ENCODE measurements around the gene CABLES2.

CABLES2 gene

DNA sequence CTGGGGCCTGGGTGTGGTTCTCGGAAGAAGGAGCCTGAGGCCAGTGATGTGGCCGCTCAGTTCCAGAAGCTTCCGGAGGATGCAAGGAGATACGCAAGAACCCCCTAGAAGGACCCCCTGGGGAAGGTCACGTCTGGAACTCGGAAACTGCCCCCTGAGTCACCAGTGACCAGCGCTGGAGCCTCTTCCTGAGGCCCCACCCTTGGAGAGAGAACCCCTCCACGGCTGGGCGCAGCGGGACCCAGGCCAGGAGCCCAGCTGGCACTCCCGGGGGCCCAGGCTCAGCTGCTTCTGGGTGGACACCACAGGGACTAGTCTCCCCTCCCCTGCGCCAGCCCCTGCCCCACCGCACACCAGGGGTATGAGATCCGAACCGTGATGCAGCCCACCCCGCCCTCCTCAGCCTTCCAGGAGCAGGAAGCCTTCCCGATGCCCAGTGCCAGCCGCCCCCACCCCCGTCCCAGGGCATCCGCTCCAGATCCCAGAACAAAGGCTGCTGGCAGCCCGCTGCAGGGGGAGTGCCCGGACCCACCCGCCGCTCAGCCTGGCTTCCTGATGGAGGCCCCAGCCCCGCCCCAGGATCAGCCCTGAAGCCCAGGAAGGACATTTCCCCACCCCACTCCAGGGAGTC is 47.5 kb downstream of the CABLES2 start:
- no peak for DNase-seq (ENCODE audit: low read depth)

DNA sequence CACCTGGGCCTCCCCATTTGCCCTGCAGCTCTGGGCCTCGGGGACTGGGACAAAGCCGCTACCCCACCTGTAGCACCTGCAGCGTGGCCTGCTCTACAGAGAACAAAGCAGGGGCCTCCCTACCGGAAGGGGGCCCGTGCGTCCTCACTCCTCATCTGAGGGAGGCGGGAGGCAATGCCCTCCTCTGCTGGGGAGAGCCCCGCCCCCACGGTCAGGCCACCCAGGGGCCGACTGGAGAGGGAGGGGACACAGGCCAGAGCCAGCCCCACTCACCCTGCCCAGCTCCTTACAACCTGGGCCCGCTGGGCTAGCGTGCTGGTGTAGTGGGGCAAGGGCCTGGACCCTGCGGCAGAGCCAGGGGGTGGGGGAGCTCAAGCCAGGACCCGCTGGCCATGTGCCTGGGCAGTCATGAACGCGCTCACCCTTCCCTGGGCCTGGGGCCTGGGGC is 48.0 kb downstream of the CABLES2 start:
- no peak for DNase-seq (ENCODE audit: low read depth)

DNA sequence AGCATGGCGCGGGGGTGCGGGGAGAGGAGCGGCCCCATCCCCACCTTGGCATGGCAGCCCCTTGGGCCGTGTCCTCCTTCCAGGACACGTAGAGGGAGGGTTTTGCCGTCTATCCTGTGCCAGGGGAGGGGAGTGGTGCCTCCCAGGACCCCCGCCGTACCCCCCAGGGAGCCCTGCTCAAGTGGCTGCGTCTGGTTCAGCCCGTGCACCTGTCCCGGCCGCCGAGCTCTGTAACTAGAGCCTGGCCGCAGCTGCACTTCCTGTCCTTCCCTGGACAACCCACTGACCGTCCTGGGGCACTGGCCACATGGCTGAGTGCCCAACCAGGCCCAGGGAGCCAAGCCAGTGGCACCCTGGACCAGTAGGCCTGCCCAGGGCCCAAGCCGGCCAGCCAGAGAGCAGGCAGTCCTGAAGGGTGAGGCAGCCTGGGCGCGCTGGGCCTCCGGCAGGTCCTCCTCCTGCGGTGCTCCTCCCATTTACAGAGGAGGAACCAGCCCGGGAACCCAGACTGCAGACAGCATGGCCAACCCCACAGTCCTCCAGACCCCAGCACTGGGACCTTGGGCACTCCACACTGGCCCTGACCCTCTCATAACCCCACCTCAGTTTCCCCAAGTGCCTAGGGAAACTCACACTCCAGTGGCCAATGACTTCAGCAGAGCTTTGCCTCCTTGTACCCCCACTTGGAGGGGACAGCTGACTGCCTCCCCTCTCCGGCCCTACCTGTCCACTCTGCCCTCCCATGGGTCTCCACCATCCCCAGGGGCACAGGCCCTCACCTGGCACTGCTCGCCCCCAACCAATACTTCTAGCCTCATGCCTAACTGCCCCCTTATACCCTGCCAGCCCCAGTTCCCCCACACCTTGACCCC is 48.7 kb downstream of the CABLES2 start:
- DNase-seq (ENCODE audit: low read depth), result no peak

DNA sequence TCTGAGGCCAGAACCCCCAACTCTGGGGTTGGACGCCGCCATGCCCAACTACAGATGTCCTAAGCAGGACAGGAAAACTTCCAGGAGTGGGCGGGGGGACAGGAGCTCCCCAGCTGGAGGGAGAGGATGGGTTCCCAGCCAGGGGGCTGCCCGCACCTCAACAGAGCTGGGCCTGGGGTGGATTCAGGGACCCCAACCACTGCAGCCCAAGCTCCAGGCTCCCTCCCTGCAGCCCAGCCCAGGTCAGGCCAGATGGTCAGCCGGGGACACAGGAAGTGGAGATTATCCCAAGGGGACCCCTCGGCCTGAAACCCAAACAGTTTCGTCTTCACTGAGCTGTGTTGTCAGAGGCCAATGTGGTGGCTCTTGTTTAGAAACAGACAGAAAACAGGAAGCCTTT is 49.4 kb downstream of the CABLES2 start:
- no peak for DNase-seq (ENCODE audit: low read depth)

DNA sequence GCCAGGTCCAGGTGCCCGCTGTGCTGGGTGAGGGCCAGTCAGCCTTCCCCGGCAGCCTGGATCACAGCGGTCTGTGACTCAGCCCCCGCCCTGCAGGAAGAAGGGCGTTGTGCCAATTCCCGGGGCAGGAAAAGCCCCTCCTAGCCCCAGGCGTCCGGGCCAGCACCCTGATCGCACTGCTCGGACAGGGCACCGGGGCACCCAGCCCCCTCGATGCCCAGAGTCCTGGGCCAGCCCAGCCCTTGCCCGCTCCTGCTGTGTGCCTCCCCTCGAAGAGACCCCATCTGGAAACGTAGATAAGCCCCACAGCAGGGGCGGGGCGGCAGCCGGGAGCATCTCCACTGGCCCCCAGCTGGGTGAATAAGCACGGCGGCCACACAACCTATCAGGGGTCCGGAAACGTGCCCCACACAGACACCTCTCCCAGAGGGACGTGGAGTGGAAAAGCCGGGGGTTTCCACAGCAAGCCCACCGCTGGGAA is 49.9 kb downstream of the CABLES2 start:
- DNase-seq (ENCODE audit: low read depth), result peak; percentile 35

DNA sequence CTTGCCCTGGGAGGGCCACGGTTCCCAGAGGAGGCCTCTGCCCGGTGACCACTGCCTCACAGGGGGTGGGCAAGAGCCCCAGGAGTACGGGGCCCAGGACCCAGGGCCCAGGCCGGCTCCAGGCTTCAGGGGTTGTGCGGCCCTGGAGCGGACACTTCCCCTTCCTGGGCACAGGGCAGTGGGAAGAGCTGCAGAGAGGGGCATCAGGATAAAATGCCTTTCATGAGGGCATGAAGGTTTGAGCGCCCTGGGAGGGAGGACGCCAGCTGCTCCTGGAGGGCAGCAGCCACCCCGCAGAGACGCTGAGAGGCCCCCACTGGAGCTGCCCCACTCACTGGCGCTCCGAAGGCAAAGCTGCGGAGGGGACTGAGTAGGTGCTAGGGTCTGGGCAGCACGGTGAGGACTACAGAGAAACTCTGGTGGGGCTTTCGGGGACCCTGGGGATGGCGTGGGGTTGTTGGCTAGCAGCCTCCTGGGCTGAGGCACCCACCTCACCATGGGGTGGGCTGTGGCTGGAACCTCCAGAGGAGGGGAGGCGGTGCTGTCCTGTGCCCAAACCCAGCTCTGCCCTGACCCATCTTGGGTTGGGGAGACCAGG is 50.4 kb downstream of the CABLES2 start:
- DNase-seq (ENCODE audit: low read depth), result no peak

DNA sequence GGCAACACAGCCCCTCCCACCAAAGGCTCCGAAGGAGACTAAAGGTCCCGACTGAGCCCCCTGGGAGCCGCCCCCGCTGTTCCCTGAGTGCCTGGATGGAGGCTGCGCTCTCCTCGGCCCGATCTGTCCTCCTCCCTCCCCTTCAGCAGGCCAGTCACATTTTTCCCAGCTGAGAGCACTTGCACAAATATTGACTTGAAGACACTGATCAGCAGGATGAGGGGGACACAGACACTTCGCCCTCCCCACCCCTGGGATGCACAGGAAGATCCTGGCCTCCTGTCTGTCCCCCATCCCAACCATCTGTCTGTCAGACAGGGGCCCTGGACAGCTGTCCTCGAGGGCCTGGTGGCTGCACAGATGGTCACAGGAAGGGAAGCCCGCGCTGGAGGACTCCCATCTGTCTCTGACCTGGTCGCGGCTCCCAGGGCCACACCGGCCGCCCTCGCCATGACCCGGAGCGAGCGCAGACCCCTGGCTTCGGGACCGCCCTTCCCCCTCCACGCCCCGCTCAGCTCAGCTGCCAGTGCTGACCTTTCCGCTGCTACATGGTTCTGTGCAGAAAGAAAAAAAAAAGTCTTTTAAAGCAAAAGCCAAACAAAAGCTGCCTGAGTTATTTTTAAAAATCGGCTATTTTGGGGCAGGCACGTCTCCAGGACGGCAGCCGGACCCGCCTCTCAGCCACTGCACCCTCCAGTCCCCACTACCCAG is 51.1 kb downstream of the CABLES2 start:
- no peak for DNase-seq (ENCODE audit: low read depth)

DNA sequence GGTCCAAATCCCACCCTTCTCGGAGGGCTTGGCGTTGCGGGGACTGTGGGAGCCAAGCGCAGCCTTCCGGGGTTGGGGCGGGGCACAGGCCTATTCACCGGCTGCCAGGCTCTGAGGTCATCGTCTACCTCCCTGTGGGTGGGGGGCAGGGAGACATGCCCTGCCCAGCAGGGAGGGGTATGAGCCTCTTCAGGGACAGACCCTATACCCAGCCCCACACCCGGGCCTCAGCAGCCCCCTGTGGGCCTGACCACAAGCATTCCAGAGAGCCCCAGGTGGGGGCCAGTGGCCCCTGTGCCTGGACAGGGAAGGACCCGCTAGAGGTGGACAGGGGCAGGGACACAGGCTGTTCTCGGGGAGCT is 51.6 kb downstream of the CABLES2 start:
- peak; percentile 40 for DNase-seq (ENCODE audit: low read depth)

DNA sequence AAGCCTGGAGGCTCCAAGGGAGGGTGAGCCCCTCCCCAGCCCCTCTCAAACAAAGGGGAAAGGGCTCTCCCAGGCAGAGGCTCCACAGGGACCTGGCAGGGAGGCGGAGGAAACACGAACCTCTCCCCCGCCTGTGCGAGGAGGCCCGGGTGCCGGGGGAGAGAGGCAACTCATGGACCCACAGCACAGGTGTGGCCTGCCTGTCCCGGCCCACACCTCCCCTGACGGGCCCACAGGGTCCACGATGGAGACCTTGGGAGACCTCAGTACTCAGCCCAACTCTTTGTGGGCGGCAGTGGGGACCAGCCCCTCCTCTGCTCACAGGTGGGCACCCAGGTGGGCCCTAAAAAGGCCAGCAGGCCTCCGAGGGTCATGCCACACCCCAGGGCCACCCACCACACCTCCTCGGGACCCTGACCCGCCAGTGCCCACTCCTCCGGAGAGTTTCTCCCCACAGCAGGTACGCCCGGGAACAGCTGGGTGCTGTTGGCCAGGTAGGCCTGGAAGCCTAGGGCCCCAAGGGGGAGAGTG is 52.2 kb downstream of the CABLES2 start:
- no peak for DNase-seq (ENCODE audit: low read depth)

DNA sequence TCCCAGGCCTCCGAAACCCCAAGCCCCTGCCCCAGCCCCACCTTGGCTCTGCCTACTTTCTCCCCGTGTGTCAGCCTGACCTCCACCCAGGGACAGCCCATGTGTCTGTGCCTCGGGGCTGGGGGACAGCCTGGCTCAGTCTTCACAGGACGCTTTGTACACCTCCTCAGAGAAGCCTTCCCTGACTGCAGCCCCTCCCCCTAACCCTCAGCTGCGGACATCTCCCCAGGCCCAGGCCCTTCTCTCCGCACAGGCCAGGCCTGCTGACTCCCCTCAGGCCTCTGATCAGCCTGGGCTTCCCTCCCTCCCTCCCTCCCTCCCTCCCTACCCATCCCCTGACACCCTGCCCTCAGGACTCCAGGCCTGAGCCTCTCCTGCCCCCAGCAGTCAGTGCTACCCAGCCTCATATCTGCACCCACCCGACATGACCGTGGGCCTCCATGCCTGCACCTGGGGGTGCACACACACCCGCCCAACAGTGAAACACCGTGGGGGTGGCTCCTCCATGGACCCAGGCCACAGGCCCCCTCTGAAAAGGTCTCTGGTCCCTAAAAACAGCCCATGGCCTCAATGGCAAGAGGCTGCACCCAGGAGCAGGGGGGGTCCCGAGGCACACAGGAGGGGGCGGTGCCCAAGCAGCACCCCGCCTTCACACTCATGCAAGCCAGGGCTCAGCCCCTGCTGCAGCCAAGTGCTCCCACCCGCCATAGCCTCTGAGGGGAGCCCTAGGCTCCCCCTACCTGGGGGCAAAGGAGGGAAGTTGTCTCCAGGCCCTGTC is 52.9 kb downstream of the CABLES2 start:
- no peak for DNase-seq (ENCODE audit: low read depth)

DNA sequence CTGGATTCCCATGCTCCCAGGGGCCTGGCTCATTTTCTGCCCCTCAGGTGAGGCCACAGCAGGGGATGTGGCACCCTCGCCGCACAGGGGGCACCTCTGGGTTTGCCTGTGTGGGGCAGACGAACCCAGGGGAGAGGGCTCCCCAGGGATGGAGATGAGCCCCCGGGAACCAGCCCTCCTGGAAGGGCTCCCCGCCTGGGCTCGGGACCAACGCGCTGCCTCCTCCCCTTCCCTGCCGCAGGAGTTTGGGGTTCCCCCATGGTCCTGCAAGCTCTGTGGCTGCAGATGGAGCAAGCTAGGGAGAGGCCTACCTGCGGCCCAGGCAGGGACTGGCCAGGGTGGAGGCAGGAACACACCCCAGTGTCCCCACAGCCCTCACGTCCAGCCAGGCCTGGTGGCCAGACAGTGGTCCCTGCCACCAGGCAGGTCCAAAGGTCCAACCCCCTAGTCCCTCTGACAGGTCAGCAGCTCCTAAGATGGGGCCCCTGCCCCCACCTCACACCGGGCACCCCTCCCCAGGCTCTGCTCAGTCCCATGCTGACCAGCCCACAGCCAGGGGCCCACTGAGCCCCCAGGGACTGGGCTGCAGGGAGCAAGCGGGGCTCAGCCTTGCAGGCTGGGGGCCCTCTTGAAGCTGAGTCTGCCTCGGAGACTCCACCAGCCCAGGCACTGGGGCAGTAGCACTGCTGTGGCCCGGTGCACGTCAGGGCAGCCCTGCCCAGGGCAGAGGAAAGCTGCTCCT is 53.6 kb downstream of the CABLES2 start:
- no peak for DNase-seq (ENCODE audit: low read depth)

DNA sequence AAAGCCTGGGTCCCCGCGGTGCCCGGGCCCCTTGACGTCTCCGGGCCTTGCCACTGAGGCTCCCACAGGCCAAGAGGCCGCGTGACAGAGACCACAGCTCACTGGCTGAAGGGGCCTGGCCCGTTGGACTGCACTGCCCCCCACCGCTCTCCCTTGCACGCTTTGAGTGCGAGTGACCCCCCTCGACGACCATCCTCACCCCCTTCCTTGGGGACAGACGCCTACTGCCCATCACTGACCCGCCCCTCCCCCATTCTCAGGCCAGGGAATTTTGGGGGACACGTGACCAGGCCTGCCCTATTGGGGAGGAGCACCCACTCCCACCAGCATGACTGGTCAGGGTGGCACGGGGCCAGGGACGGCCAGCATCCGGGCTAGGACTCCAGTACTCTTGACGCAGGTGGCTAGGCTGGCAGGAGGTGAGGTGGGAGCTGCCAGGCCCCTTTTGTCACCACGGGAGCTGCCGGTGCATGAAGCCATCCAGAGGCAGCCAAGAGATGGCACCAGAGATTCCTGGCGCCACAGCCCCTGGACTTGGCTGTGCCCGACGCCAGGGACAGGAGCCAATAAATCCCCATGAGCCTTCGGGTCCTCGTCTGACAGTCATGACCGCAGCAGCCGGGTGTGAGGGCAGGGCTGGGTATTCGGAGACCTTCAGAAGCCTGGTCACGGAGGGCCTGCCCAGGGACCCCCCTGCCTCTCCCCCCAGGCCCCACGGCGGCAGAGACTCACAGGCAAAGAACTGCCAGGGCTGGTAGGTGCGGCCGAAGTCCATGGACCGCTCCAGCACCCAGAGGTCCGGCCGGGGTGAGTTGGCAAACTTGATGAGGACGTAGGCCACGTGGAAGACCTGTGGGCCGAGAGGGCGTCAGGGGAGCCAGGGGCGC is 54.4 kb downstream of the CABLES2 start:
- no peak for DNase-seq (ENCODE audit: low read depth)

DNA sequence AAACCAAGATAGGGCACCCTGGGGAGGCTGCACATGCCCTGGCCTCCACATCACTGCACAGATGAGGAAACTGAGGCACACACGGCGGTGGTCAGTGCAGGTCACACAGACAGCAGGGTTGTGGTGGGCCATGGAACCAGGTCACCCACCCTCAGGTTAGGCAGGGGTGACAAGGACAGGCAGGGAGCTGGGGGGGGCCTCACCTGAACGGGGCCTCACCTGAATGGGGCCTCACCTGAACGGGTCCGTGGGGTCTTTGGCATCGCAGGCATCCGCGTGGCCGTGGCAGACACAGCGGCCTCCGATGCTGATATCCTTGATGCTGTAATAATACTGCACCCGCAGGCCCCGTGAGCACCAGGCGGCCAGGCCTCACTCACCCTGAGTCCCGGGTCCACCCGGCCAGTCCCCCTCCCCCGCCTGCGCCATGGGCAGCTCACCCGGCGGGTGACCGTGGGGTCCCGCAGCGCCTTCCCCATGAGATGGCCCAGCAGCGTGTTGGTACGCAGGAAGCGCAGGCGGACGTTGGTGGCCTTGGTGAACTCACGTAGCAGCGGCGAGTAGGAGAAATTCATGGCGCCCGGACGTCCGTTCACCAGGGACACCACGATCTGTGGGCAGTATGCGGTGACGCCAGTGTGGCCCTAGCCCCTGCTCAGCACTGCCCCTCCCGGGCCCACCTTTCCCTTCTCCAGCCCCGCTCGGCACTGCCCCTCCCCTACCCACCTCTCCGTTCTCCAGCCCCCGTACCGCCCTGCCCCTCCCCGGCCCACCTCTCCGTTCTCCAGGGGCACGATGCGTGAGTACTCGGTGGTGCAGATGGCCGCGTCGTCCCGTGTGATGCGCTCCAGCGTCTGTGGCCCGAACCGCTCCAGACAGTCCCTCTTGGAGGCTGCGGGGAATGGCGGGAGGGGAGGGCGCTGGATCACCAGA is 55.4 kb downstream of the CABLES2 start:
- DNase-seq (ENCODE audit: low read depth), result no peak

DNA sequence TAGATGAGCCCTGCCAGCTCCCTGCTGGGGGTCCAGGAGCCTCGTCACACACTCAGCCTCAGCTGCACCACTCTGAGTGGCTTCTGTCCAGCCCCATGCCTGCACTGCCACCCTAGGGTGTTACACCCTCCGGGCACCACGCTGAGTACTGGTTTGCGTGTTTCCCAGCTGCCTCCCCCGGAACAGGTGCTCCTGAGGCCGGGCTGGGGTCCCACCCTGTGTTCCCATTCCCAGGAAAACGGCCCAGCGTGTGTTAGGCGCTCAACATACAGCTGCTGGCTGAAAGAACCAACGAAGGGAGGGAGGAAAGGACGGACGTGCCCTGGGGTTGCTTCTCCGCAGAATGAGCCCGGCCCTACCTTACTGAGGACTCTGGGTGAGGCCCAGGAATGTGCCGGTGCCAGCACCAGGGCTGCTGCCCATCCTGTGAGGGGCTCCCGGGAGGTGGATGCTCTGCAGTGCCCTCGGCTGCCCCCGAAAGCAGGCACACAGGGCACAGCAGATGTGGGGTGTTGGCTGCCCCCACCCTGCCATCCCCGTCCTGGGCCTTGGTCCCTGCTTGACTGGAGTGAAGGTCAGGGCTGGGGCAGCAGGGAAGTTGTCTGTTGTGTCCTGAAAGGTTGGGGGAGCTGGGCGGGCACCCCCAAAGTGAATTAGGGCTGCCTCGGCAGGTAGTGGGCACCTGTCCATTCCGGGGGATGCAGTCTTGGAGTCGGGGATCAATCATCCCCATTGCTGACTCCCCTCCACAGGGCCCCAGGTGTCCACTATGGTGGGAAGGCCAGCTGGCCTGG is 56.3 kb downstream of the CABLES2 start:
- no peak for DNase-seq (ENCODE audit: low read depth)

DNA sequence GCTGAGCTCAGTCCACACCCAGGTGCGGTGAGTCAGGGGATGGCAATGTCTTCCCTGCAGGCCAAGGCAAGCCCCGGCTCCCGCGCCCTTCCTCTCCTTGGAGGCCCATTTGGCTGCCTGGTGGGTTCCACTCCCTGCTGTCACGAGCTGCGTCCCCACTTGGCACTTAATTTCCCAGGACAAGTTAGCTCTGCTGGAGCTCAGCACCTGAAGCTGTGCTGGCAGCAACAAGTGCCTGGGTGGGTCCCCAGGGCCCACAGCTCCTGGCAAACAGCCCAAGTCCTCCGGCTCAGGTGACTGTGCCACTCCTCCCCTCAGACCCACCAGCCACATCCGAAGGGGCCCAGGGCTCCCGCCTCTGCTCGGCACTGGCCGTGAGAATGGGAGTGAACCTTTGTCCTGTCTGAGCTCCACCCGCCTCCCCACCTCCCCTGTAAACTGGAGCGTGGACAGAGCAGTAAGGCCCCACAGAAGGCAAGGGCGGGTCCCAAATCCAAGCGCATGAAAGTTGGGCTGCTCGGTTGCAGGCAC is 56.9 kb downstream of the CABLES2 start:
- no peak for DNase-seq (ENCODE audit: low read depth)

DNA sequence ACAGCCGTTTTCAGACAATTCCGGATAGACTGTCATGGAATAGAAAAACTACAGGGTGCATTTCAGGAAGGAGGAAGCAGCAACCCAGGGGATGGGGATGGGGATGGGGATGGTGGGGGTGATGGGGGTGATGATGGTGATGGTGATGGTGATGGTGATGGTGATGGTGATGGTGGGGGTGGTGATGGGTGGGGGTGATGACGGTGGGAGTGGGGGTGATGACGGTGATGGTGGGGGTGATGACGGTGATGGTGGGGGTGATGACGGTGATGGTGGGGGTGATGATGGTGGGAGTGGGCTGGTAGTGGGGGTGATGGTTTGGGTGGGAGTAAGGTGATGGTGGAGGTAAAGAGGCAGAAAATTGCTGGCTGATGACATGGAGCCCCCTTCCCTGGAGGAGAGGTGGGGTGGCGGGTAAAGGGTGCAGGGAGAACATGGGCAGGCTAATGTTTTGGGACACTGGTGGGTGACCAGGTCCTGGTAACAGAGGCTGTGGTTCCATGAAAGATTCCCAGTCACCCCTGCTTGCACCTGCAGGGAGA is 57.5 kb downstream of the CABLES2 start:
- no peak for DNase-seq (ENCODE audit: low read depth)

DNA sequence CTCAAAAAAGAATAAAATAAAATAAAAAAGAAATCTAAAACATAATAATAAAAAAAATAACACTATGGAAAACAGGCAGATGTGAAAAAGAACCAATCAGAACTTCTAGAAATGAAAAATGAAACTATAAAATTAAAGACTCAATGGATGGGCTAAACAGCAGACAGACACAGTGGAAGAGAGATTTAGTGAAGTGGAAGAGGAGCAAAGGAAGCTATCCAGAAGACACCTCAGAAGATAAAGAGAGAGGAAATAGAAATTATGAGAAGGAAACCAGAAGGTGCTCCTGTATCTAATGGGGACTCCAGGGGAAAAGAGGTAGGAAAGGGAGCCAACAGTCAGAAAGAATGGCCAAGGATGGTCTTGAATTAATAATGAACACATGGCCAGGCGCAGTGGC is 58.5 kb downstream of the CABLES2 start:
- no peak for DNase-seq (ENCODE audit: low read depth)

Measured in amniotic epithelial cell (primary cell).